Hindlimb muscle (tissue), 1 donor: Measurements from ENCODE around the gene EXOSC7. TPM values are rescaled to one million over a fixed set of nuclear protein-coding genes. Genes with fewer than 3 reads are reported as not detected.

Source experiments
- DNase-seq: peaks from one replicate; pipeline ENCODE4 v3.0.0-alpha.2; 2013
- polyA plus RNA-seq: library from polyadenylated mRNA; unstranded; fragments of 120-200 nt; gene quantifications from one replicate; pipeline ENCODE4 v1.2.1, GENCODE V29; 2013; ENCODE audit not compliant: insufficient read length

The EXOSC7 gene
- polyA plus RNA-seq, 1 donor = 42.1 TPM

DNA sequence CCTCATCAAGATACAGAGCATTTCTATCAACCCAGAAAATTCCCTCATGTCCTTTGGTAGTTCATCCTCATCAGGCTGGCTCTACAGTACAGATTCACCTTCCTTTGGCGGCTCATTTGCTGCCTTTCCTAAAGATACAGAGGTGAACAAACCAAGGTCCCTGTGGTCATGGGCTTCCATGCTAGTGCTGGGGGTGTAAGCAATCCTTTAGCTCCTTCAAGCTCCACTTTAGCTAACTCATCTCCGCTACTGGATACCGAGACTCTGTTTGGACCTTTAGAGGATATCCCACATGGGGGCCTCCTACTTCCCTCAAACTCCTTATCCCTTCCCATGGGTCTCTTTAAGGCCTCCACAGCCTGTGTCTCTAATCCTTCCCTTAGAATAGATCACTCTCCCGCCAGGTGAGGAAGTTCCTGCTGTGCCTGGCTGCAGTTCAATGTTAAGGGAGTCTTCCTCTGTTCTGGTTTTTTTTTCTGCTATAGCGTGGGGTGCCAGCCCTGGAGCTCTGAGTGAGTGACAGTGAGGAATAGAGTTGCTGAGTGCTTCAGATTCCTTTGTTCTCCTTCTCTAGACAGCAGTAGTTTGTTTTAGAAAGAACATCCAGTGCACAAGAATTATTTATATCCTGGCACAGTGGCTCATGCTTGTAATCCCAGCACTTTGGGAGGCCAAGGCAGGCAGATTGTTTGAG is 80.7 kb downstream of the EXOSC7 start:
- DNase-seq = no peak

DNA sequence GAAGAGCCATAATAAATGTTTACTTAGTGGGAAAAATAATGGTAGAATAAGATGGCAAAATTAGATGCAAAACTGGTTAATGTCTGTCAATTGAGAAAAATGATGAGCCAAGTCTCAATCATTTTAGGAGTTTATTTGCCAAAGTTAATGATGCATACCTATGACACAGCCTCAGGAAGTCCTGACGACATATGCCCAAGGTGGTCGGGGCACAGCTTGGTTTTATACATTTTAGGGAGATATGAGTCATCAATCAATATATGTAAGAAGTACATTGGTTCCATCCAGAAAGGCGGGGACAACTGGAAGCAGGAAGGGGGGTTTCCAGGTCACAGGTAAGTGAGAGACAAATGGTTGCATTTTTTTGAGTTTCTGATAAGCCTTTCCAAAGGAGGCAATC is 81.5 kb downstream of the EXOSC7 start:
- DNase-seq = no peak

DNA sequence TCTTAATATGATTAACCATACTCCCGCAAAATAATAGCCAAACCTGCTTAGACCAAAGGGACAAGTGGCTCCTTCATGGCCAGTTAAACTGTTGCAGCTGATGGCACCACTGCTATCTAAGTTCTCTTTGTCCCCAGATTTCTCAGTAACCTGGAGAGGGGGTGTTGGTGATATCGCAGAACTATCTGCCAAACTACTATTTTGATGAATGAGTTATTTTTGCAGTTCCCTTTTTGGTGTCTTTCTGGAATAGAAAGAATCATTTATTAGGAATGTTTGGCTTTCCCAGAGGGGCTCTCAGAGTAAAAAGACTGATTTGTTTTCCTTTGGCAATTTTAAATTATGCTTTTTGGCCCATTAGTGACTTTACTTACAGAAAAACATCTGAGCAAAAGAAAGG is 83.1 kb downstream of the EXOSC7 start:
- DNase-seq = no peak

DNA sequence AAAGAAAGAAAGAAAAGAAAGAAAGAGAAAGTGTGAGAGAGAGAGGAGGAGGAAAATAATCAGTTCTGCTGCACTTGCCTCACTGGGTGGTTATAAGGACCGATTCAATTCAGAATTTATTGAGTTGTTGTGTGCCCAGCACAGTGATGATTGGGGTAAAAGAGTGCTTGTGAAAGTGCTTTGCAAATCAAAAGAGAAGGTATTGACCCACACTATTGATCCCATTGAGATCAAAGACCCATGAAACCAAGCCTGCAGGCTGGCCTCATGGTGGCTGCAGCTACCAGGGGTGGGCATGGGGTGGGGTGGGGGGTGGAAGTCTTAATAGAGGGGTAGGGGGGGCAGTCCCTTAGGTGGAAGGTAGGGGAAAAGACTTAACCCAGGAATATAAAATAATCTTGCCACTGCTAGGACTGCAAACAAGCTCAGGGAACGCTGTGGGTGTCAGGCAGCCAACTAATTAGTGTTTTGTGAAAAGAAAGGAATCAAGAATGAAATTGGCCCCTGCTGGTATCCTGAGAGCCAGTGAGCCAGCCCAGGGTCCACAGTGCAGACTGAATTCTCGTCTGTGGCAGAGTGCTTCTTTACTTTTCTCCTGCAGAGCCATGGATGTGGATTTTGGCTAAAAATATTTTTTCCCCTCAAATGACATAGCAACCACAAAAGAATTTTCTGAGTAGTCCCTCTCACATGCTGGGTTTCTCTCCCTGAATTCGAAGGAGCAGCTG is 84.3 kb downstream of the EXOSC7 start:
- no peak for DNase-seq

Other genes with a start within 250 kb of the EXOSC7 start
- 5.2 TPM for gene ZNF501, start 246.6 kb upstream of the EXOSC7 start, polyA plus RNA-seq
- gene KIAA1143, start 214.6 kb upstream of the EXOSC7 start, polyA plus RNA-seq = 32.0 TPM
- gene KIF15, start 214.4 kb upstream of the EXOSC7 start, polyA plus RNA-seq = 9.2 TPM
- 13.7 TPM for gene TMEM42, start 114.3 kb upstream of the EXOSC7 start, polyA plus RNA-seq
- gene TGM4, start 101.6 kb upstream of the EXOSC7 start, polyA plus RNA-seq = not detected
- gene ZDHHC3, start 70 bp upstream of the EXOSC7 start, polyA plus RNA-seq = 41.0 TPM
- gene CLEC3B, start 50.1 kb downstream of the EXOSC7 start, polyA plus RNA-seq = 126 TPM
- gene CDCP1, start 170.1 kb downstream of the EXOSC7 start, polyA plus RNA-seq = 0.34 TPM